Cardiac muscle cell (in vitro differentiated cells and primary cell): ENCODE results near the gene SIGMAR1. TPM values are rescaled to one million over a fixed set of nuclear protein-coding genes. Genes with fewer than 3 reads are reported as not detected.
A peak's percentile ranks its signal among the peaks of the same experiment; 100 is the strongest.

ENCODE experiments used
- DNase-seq, 2 donors: peaks; one replicate each; pipeline versions ENCODE4 v3.0.0 to v3.0.0-alpha.2; 2010 to 2017; ENCODE audit warnings: low read depth in 1 of 2, low spot score in 1 of 2
- H3K27ac ChIP-seq: fragments of 200-600 bp; sonication (generic); 2 replicates; pipeline ENCODE4 v1.5.1; 2016
- H3K27me3 ChIP-seq: fragments of 200-600 bp; sonication (generic); 2 replicates; pipeline ENCODE4 v1.6.0; 2016; ENCODE audit warnings: control low read depth
- H3K36me3 ChIP-seq: fragments of 200-600 bp; sonication (generic); 2 replicates; pipeline ENCODE4 v1.5.1; 2016; ENCODE audit warnings: control low read depth
- H3K4me1 ChIP-seq: fragments of 200-600 bp; sonication (generic); 2 replicates; pipeline ENCODE4 v1.8.1; 2017; ENCODE audit warnings: low read depth, mild to moderate bottlenecking, mixed run types
- H3K4me3 ChIP-seq: fragments of 200-600 bp; sonication (generic); 2 replicates; pipeline ENCODE4 v1.5.1; 2016; ENCODE audit warnings: mild to moderate bottlenecking
- H3K9me3 ChIP-seq: fragments of 200-600 bp; sonication (generic); 2 replicates; pipeline ENCODE4 v1.5.1; 2017; ENCODE audit warnings: low read depth, mild to moderate bottlenecking, control low read depth
- CTCF ChIP-seq: IDR thresholded peaks from 2 replicates; pipeline ENCODE4 v1.5.1; 2012; ENCODE audit warnings: low read depth, mild to moderate bottlenecking, low read length
- polyA plus RNA-seq: library from polyadenylated mRNA; unstranded; fragments of >200 nt; fragmentation: Nextera tagmentation; extraction: Ambion mirVana; gene quantifications from 2 replicates; pipeline ENCODE4 v1.2.1, GENCODE V29; 2016
- total RNA-seq: library from RNA; depleted of rRNA; stranded (reverse); fragments of >200 nt; gene quantifications from 2 replicates; pipeline ENCODE4 v1.2.3, GENCODE V29; 2016

Gene SIGMAR1
- total and polyA plus RNA-seq, 2 experiments from 2014 or later, result 106 to 137 TPM

GRCh38 chr9:34628656-34629490, 8.7 kb downstream of the SIGMAR1 start, which contains the start of gene ARID3C:
Gene ARID3C, minus strand, starts transcription at chr9:34629066. Its CDS starts 1,052 bp downstream, at chr9:34628014.
- no peaks in the 10 kb centered on the region for H3K9me3 ChIP-seq
- peaks cover 76% of the 10 kb centered on the region for H3K27me3 ChIP-seq
- no peaks in the 10 kb centered on the region for H3K36me3 ChIP-seq
- H3K27ac ChIP-seq, result no peak within 1 kb of the TSS
- DNase-seq, result peak; percentile 15 to 72
- TF ChIP-seq CTCF, result no peak
- H3K4me3 ChIP-seq, result peak within 1 kb of the TSS; percentile 37
- H3K4me1 ChIP-seq, result no peaks in the 10 kb centered on the region

- H3K4me3 ChIP-seq, result peak overlapping the region; percentile 37
- H3K36me3 ChIP-seq, result no peaks in the 10 kb centered on the region
- no peaks in the 10 kb centered on the region for H3K9me3 ChIP-seq
- H3K27me3 ChIP-seq, result peaks cover 84% of the 10 kb centered on the region
- H3K27ac ChIP-seq, result no peak overlapping the region
- no peaks in the 10 kb centered on the region for H3K4me1 ChIP-seq
- TF ChIP-seq CTCF, result no peak
- no peak for DNase-seq
Observed at GRCh38 chr9:34627716-34628655, 9.6 kb downstream of the SIGMAR1 start.

DNA sequence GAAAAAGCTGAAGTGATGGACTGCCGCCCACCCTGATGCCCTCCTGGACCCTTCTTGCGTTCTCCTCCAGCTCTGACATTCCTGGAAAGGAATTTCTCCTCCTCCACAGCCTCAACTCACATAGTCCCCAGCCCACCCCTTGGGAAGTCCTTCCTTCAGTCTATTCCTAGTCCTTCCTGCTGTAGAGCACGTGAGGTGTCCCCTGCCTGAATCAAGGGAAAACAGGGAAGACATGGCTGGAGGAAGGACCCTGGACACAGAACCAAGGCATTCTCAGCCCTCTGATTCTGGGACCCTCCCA, 12.5 kb downstream of the SIGMAR1 start:
- Histone ChIP-seq H3K36me3 (no peaks in the 10 kb centered on the region), H3K4me1 (no peaks in the 10 kb centered on the region), H3K27me3 (peaks cover 69% of the 10 kb centered on the region), H3K4me3 (no peak overlapping the region), H3K9me3 (no peaks in the 10 kb centered on the region), H3K27ac (no peak overlapping the region)
- no peak for DNase-seq
- no peak for TF ChIP-seq CTCF

GRCh38 chr9:34624475-34625185, 13.0 kb downstream of the SIGMAR1 start:
- Histone ChIP-seq H3K27me3 (peaks cover 64% of the 10 kb centered on the region), H3K27ac (no peak overlapping the region), H3K36me3 (no peaks in the 10 kb centered on the region), H3K4me1 (peaks cover 2% of the 10 kb centered on the region), H3K9me3 (no peaks in the 10 kb centered on the region), H3K4me3 (no peak overlapping the region)
- DNase-seq, result no peak
- no peak for TF ChIP-seq CTCF

GRCh38 chr9:34623374-34624235, 14.0 kb downstream of the SIGMAR1 start:
- DNase-seq, result no peak
- Histone ChIP-seq H3K4me3 (no peak overlapping the region), H3K27ac (no peak overlapping the region), H3K4me1 (peaks cover 3% of the 10 kb centered on the region), H3K36me3 (no peaks in the 10 kb centered on the region), H3K9me3 (no peaks in the 10 kb centered on the region), H3K27me3 (peaks cover 54% of the 10 kb centered on the region)
- TF ChIP-seq CTCF, result no peak
